Activated CD4-positive, alpha-beta T cell treated with anti-CD3 and anti-CD28 coated beads, Interleukin-2, amount 50 U/mL, for 1 hour (primary cell): ENCODE results near the gene MRPL37.

Experiments
- DNase-seq: peaks from one replicate; pipeline ENCODE4 v3.0.0-alpha.2; 2020

MRPL37 gene

GRCh38 chr1:54241364-54241763 is 41.4 kb downstream of the MRPL37 start:
- no peak for DNase-seq

- no peak for DNase-seq
Measured at GRCh38 chr1:54243022-54243421, 43.1 kb downstream of the MRPL37 start.

- DNase-seq = no peak
Measured at GRCh38 chr1:54244655-54245054, 44.7 kb downstream of the MRPL37 start.

- no peak for DNase-seq
Measured at GRCh38 chr1:54245501-54245900, 45.5 kb downstream of the MRPL37 start.

GRCh38 chr1:54246116-54246721 is 46.3 kb downstream of the MRPL37 start:
- DNase-seq = no peak

- DNase-seq = no peak
Measured at GRCh38 chr1:54247863-54248515, 48.0 kb downstream of the MRPL37 start.

GRCh38 chr1:54248966-54249365 is 49.0 kb downstream of the MRPL37 start:
- DNase-seq = no peak

GRCh38 chr1:54249819-54250435 is 50.0 kb downstream of the MRPL37 start:
- no peak for DNase-seq

- DNase-seq = no peak
Measured at GRCh38 chr1:54250670-54251069, 50.7 kb downstream of the MRPL37 start.

- no peak for DNase-seq
Measured at GRCh38 chr1:54252371-54252936, 52.5 kb downstream of the MRPL37 start.

- no peak for DNase-seq
Measured at GRCh38 chr1:54253480-54253879, 53.5 kb downstream of the MRPL37 start.

GRCh38 chr1:54254055-54254454 is 54.1 kb downstream of the MRPL37 start:
- DNase-seq = no peak

GRCh38 chr1:54255026-54255702 is 55.2 kb downstream of the MRPL37 start:
- no peak for DNase-seq

GRCh38 chr1:54256522-54257345 is 56.8 kb downstream of the MRPL37 start:
- no peak for DNase-seq

- no peak for DNase-seq
Measured at GRCh38 chr1:54257346-54257620, 57.3 kb downstream of the MRPL37 start.

- no peak for DNase-seq
Measured at GRCh38 chr1:54257876-54258275, 57.9 kb downstream of the MRPL37 start.

- DNase-seq = no peak
Measured at GRCh38 chr1:54259546-54260140, 59.7 kb downstream of the MRPL37 start.

GRCh38 chr1:54260810-54261209 is 60.8 kb downstream of the MRPL37 start:
- no peak for DNase-seq

- no peak for DNase-seq
Measured at GRCh38 chr1:54262244-54262643, 62.3 kb downstream of the MRPL37 start.

GRCh38 chr1:54263601-54264226 is 63.7 kb downstream of the MRPL37 start:
- DNase-seq = no peak

GRCh38 chr1:54265126-54265525 is 65.2 kb downstream of the MRPL37 start:
- DNase-seq = no peak

- no peak for DNase-seq
Measured at GRCh38 chr1:54265659-54266058, 65.7 kb downstream of the MRPL37 start.
